ENCODE data around the gene SNX13.

SNX13 gene

GRCh38 chr7:17781491-17782215 lies 158.6 kb downstream of the SNX13 start:
- DNase-seq (ENCODE audit: low read depth), result no peak

GRCh38 chr7:17779381-17779780 lies 160.9 kb downstream of the SNX13 start:
- DNase-seq (ENCODE audit: low read depth), result no peak

GRCh38 chr7:17774716-17775288 lies 165.5 kb downstream of the SNX13 start:
- no peak for DNase-seq (ENCODE audit: low read depth)

- DNase-seq (ENCODE audit: low read depth), result no peak
Observed at GRCh38 chr7:17774248-17774647, 166.0 kb downstream of the SNX13 start.

- no peak for DNase-seq (ENCODE audit: low read depth)
Observed at GRCh38 chr7:17773289-17773626, 167.0 kb downstream of the SNX13 start.

GRCh38 chr7:17772581-17773288 lies 167.6 kb downstream of the SNX13 start:
- DNase-seq (ENCODE audit: low read depth), result no peak

- no peak for DNase-seq (ENCODE audit: low read depth)
Observed at GRCh38 chr7:17771901-17772408, 168.3 kb downstream of the SNX13 start.

- no peak for DNase-seq (ENCODE audit: low read depth)
Observed at GRCh38 chr7:17770710-17771375, 169.5 kb downstream of the SNX13 start.

GRCh38 chr7:17769918-17770317 lies 170.4 kb downstream of the SNX13 start:
- peak; percentile 25 for DNase-seq (ENCODE audit: low read depth)

GRCh38 chr7:17758008-17758407 lies 182.3 kb downstream of the SNX13 start:
- no peak for DNase-seq (ENCODE audit: low read depth)

- no peak for DNase-seq (ENCODE audit: low read depth)
Observed at GRCh38 chr7:17746020-17746530, 194.2 kb downstream of the SNX13 start.

- DNase-seq (ENCODE audit: low read depth), result no peak
Observed at GRCh38 chr7:17745610-17746009, 194.7 kb downstream of the SNX13 start.

- DNase-seq (ENCODE audit: low read depth), result no peak
Observed at GRCh38 chr7:17743316-17743715, 197.0 kb downstream of the SNX13 start.

- DNase-seq (ENCODE audit: low read depth), result no peak
Observed at GRCh38 chr7:17741426-17741825, 198.9 kb downstream of the SNX13 start.

Measured in activated T-cell treated with anti-CD3 and anti-CD28 coated beads for 48 hours (primary cell).